Fibroblast of villous mesenchyme (primary cell): ENCODE data around the gene ZNF280D. TPM values are rescaled to one million over a fixed set of nuclear protein-coding genes. Genes with fewer than 3 reads are reported as not detected.

ENCODE experiments used
- DNase-seq: peaks from one replicate; pipeline ENCODE4 v3.0.0-alpha.2; 2010; ENCODE audit warnings: low read depth
- H3K4me3 ChIP-seq: 2 replicates; pipeline ENCODE4 v1.5.1; 2011; ENCODE audit warnings: low read depth, mild to moderate bottlenecking, low read length
- total RNA-seq: library from RNA; depleted of rRNA; stranded (reverse); fragments of >200 nt; gene quantifications from 2 replicates; pipeline ENCODE4 v1.2.3, GENCODE V29; 2012
- TF ChIP-seq, protein P1 (sequence below): IDR thresholded peaks from 2 replicates; pipeline ENCODE4 v1.5.1; 2012; ENCODE audit warnings: low read depth, mild to moderate bottlenecking, low read length; ENCODE audit not compliant: insufficient read depth

ZNF280D gene
- total RNA-seq, 1 donor, result 51.8 TPM

GRCh38 chr15:56775641-56776040, 42.3 kb upstream of the ZNF280D start:
- no peak for DNase-seq
- H3K4me3 ChIP-seq, result no peak overlapping the region
- TF ChIP-seq, protein P1, sequence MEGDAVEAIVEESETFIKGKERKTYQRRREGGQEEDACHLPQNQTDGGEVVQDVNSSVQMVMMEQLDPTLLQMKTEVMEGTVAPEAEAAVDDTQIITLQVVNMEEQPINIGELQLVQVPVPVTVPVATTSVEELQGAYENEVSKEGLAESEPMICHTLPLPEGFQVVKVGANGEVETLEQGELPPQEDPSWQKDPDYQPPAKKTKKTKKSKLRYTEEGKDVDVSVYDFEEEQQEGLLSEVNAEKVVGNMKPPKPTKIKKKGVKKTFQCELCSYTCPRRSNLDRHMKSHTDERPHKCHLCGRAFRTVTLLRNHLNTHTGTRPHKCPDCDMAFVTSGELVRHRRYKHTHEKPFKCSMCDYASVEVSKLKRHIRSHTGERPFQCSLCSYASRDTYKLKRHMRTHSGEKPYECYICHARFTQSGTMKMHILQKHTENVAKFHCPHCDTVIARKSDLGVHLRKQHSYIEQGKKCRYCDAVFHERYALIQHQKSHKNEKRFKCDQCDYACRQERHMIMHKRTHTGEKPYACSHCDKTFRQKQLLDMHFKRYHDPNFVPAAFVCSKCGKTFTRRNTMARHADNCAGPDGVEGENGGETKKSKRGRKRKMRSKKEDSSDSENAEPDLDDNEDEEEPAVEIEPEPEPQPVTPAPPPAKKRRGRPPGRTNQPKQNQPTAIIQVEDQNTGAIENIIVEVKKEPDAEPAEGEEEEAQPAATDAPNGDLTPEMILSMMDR, result no peak

DNA sequence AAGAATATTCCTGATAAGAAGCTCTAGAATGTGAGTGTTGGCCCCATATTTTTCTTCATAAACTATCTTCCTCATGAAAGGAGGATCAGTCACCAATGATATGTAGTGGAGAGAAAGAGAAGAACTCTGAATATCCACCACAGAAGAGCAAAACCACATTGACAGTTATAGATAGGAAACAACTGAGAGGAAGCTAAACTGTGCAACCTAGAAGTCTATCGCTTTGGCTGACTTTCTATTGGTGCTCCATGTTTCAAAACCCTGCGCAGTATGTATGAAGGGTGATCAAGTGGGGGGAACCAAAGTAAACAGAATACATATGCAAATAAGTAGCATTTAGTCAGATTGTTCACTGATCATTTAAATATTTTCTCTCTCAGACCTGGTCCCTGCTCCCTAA, 41.0 kb upstream of the ZNF280D start:
- TF ChIP-seq, protein P1, result no peak
- no peak overlapping the region for H3K4me3 ChIP-seq
- no peak for DNase-seq

- no peak overlapping the region for H3K4me3 ChIP-seq
- TF ChIP-seq, protein P1, result no peak
- peak; percentile 77 for DNase-seq
Observed at GRCh38 chr15:56772868-56773639, 39.7 kb upstream of the ZNF280D start.

GRCh38 chr15:56770173-56770572, 36.9 kb upstream of the ZNF280D start:
- TF ChIP-seq, protein P1, result no peak
- no peak for DNase-seq
- H3K4me3 ChIP-seq, result no peak overlapping the region

DNA sequence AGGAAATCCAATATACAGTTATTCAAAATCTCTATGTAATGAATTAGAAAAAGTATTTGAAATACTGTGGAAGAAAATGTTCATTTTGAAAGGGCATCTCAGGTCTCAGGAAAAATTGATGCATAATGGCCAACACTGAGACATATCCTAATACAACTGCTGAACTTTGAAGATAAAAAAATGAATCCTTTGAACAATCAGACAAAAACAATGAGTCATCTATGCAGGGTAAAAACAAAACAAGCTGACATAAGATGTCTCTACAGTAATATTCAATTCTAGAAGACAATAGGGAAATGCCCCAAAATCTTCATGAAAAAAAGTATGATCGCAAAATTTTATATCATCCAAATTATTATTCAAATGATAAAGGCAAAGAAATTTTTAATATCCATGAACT, 34.0 kb upstream of the ZNF280D start:
- DNase-seq, result no peak
- TF ChIP-seq, protein P1, result no peak
- H3K4me3 ChIP-seq, result no peak overlapping the region

GRCh38 chr15:56765251-56765650, 31.9 kb upstream of the ZNF280D start:
- peak; percentile 62 for DNase-seq

More at GRCh38 chr15:56765251-56765650, 31.9 kb upstream of the ZNF280D start:
- TF ChIP-seq, protein P1, result no peak
- H3K4me3 ChIP-seq, result no peak overlapping the region
